Right lobe of liver (tissue), 6 donors: ENCODE data around the gene ADPRS. TPM values are rescaled to one million over a fixed set of nuclear protein-coding genes. Genes with fewer than 3 reads are reported as not detected.

ENCODE experiments used
- ATAC-seq, 4 donors: fragments of 200-7000 bp; cut with Tn5 transposase; one replicate each; pipeline ENCODE4 v1.9.1; 2020; ENCODE audit warnings: mild to moderate bottlenecking in 4 of 4, moderate library complexity in 4 of 4
- DNase-seq, 3 donors: peaks; one replicate each; pipeline ENCODE4 v3.0.0-alpha.2; 2020
- H3K27ac ChIP-seq, 3 donors: fragments of 200-600 bp; one replicate each; pipeline ENCODE4 v1.8.0; 2022
- H3K27me3 ChIP-seq, 2 donors: fragments of 200-600 bp; one replicate each; pipeline ENCODE4 v1.8.0; 2022
- H3K36me3 ChIP-seq, 4 donors: fragments of 200-600 bp; sonication (generic) in 1 of 4; one replicate each; pipeline versions ENCODE4 v1.5.1 to v1.8.0; 2017 to 2022; ENCODE audit warnings: control low read depth in 1 of 4
- H3K4me1 ChIP-seq, 4 donors: fragments of 200-600 bp; sonication (generic) in 1 of 4; one replicate each; pipeline versions ENCODE4 v1.5.1 to v1.8.0; 2017 to 2022; ENCODE audit warnings: control low read depth in 1 of 4
- H3K4me3 ChIP-seq, 3 donors: fragments of 200-600 bp; one replicate each; pipeline ENCODE4 v1.8.0; 2022
- H3K9me3 ChIP-seq, 4 donors: fragments of 200-600 bp; sonication (generic) in 1 of 4; one replicate each; pipeline versions ENCODE4 v1.5.1 to v1.8.0; 2017 to 2022; ENCODE audit warnings: control low read depth in 1 of 4
- POLR2A ChIP-seq: fragments of 450-650 bp; IDR thresholded peaks from one replicate; pipeline ENCODE4 v1.6.1; 2017; ENCODE audit warnings: antibody characterized with exemption, mild to moderate bottlenecking
- WGBS: methylation state at CpG from one replicate; pipeline ENCODE4 v1.1.6; 2018; ENCODE audit warnings: low coverage, low lambda C conversion rate; ENCODE audit not compliant: insufficient coverage; ENCODE audit errors: missing lambda C conversion rate; 5-methylcytosine and 5-hydroxymethylcytosine counted together
- intact Hi-C, 2 donors: fragments of 100-400 bp; cut with DNase I; formaldehyde crosslinking; loops; one replicate each; pipeline versions ENCODE4 v1.11.2 to v1.14.1; 2022
- total RNA-seq, 6 experiments: library from RNA; depleted of rRNA in 2 of 6; stranded (reverse); fragments of >200 nt in 2 of 6; fragmentation: NEBNext Ultra II Directional in 3 of 6; extraction: Animal tissue kit (Norgen Biotek cat#: 25700) in 3 of 6; gene quantifications; one replicate each; pipeline versions ENCODE4 v1.1.0 to v1.2.4, GENCODE V29; 2016 to 2023
- TF ChIP-seq, protein P1 (sequence below), 4 donors: fragments of 200-600 bp in 3 of 4; fragments of 450-650 bp in 1 of 4; IDR thresholded peaks; one replicate each; pipeline versions ENCODE4 v1.5.1 to v1.8.0; 2016 to 2022; ENCODE audit warnings: antibody characterized with exemption in 4 of 4, mild to moderate bottlenecking in 2 of 4
- donor health status: DM: no; HTN: yes; CAD: no.
- donor health status: DM: no; HTN: no; CAD: no.
- donor health status: DM: no; HTN: no; CAD: no.
- donor health status: DM: no; HTN: yes; CAD: no.
- donor health status: DM: no; HTN: yes; CAD: no.

The ADPRS gene
- total RNA-seq, 6 experiments from 2014 or later: 9.1 to 30.7 (median 14.9) TPM

DNA sequence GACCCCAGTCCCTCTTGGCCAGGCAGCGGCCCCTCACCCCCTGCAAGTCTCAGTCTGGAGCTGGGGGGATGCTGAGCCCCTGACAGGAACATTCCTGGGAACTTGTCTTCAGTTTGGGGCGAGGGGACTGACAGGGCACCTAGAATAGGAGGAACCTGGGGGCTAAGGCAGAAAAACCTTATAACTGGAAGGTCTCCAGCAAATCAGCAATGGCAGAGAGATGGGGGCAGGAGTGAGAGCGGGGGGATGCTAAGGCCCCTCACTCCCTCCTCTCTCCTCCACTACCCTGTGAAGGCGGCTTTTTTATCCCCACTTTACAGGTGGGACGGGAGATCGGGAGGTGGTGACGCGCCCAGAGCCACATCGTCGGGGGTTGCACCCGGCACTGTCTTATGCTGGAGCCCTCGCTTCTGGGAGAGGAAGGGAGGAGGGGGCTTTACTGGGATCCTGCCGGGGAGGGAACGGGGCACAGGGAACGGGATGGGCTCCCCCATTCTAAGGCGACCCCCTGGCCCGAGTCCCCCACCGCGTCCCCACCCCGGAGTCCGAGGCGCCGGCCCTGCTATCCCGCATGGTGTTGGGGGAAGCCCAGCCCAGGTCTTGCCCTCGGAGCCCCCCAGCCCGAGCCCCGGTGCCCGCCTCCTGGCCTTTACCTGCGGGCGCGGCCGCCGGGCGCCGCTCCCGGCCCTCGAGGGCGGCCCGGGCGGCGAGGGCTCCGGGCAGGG is 35.9 kb downstream of the ADPRS start:
- H3K9me3 ChIP-seq: no peaks in the 10 kb centered on the region
- intact Hi-C loops: no loop called here
- TF ChIP-seq, protein P1, sequence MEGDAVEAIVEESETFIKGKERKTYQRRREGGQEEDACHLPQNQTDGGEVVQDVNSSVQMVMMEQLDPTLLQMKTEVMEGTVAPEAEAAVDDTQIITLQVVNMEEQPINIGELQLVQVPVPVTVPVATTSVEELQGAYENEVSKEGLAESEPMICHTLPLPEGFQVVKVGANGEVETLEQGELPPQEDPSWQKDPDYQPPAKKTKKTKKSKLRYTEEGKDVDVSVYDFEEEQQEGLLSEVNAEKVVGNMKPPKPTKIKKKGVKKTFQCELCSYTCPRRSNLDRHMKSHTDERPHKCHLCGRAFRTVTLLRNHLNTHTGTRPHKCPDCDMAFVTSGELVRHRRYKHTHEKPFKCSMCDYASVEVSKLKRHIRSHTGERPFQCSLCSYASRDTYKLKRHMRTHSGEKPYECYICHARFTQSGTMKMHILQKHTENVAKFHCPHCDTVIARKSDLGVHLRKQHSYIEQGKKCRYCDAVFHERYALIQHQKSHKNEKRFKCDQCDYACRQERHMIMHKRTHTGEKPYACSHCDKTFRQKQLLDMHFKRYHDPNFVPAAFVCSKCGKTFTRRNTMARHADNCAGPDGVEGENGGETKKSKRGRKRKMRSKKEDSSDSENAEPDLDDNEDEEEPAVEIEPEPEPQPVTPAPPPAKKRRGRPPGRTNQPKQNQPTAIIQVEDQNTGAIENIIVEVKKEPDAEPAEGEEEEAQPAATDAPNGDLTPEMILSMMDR (IDR thresholded peaks at IDR 0.05): no peak
- TF ChIP-seq POLR2A: no peak
- no peak overlapping the region for H3K27ac ChIP-seq
- DNase-seq (no peak), ATAC-seq (no peak)
- H3K36me3 ChIP-seq: no peaks in the 10 kb centered on the region
- 33% methylated on average over 3 of the region's 42 CpGs for WGBS
- H3K4me3 ChIP-seq: no peak overlapping the region
- H3K27me3 ChIP-seq: no peaks in the 10 kb centered on the region
- H3K4me1 ChIP-seq: no peaks in the 10 kb centered on the region

DNA sequence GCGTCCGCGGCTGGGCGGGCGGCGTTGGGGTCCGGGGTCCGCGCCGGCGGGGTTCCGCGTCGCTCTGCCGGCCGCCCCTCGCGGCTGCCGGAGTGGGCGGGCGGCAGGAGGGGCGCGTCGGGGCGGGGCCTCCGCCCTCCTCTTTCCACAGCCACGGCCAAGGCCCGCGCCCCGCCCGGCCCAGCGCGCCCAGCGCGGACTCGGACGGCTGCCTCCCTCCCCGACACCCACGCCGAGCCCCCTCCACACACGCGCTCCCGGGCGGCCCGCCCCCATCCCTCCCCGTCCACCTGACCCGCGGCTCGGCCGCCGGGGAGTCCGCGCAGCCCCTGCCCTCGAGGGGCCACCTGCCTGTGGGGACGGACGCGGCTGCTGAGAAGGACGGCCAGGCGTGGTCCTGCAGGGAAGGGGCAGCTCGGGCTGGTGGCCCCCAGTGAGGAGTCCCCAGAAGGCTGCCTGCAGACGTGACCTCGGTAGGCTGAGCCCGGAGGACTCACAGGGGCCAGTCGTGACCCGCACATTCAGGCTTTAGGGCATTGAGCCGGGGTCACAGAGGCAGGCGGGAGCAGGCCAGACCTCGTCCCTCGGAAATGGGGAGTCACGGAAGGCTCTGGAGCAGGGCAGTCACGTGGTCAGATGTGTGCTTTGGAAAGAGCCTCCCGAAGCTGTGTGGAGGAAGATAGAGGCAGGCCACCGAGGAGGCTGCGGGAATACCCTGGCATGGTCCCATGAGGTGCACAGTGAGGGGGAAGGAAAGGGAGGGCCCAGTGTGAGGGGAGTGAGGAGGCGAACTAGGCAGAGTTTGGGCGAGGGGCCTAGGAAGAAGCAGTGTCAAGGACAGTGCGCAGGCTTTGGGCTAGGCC is 36.7 kb downstream of the ADPRS start, which contains the start of gene COL8A2:
Gene COL8A2, minus strand, starts transcription at position 94 of the 863 bp plus-strand sequence. CDS start 24,980 bp downstream, outside the sequence.
- DNase-seq (no peak), ATAC-seq (peak; percentile 8 to 32 (median 26))
- H3K4me3 ChIP-seq: peak within 1 kb of the TSS in 1 of 3 donors; percentile 13
- no peaks in the 10 kb centered on the region for H3K27me3 ChIP-seq
- H3K9me3 ChIP-seq: no peaks in the 10 kb centered on the region
- no peak within 1 kb of the TSS for H3K27ac ChIP-seq
- no peaks in the 10 kb centered on the region for H3K4me1 ChIP-seq
- TF ChIP-seq, protein P1 (IDR thresholded peaks at IDR 0.05): no peak
- TF ChIP-seq POLR2A: no peak
- WGBS: 50% methylated on average over 12 of the region's 77 CpGs
- intact Hi-C loops: no loop called here
- no peaks in the 10 kb centered on the region for H3K36me3 ChIP-seq

DNA sequence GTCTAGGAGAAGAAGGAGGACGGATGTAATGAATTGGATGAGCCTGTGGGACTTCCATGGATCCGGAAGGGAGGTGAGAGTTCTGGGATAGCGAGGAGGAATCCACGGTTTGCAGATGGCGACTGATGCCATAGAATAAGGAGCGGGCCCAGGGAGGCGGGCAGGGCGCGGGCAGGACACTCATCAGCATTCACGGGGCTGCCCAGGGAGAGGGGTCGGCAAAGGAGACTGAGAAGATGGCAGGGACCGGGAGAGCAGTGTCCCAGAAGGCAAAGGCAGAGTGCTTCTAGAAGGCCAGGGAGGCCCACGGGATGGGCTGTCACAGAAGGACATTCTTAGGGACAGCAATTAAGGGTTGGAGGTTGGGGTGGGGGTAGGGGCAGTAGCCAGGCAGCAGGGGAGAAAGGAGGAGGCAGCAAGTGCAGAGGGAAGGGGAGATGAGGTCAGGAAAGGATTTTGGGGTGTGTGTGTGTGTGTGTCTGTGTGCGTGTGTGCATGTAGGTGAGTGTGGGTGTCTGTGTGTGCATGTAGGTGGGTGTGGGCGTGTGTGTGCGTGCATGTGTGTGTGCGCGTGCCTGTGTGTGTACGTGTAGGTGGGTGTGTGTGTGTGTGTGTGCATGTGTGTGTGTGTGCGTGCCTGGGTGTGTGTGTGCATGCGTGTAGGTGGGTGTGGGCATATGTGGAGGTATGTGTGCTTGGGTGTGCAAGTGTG is 37.5 kb downstream of the ADPRS start:
- Histone ChIP-seq H3K27me3 (no peaks in the 10 kb centered on the region), H3K9me3 (no peaks in the 10 kb centered on the region), H3K4me1 (no peaks in the 10 kb centered on the region), H3K36me3 (no peaks in the 10 kb centered on the region), H3K27ac (no peak overlapping the region), H3K4me3 (no peak overlapping the region)
- intact Hi-C loops: no loop called here
- TF ChIP-seq, protein P1 (IDR thresholded peaks at IDR 0.05): no peak
- TF ChIP-seq POLR2A: no peak
- WGBS: 78% methylated on average over 16 of the region's 21 CpGs
- no peak for ATAC-seq
- no peak for DNase-seq

DNA sequence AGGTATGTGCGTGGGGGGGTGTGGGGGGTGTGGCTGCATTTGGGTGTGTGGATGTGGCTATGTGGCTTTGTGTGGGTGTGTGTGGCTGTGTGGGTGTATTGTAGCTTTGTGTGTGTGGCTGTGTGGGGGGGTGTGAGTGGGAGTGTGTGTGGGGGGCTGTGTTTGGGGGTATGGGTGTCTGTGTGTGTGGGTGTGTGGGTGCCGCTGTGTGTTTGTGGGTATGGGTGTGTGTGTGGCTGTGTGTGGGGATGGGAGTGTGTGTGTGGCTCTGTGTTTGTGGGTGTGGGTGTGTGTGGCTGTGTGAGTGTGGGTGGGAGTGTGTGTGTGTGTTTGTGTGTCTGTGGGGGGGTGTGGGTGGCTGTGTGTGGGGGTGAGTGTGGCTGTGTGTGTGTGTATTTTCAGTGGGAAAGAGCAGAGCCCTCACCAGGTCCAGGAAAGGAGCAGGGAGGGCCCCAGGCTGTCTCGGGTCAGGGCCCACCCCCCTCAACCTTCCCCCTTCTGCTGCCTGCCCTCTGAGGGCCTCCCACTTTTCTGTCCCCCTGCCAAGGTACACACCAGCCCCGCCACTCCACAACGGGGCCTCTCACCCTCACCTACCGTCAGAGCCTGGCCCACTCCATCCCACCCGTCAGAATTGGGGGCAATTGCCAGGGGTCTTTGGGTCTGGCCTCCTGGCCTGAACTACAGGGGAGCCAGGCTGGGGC is 38.3 kb downstream of the ADPRS start:
- Histone ChIP-seq H3K4me1 (no peaks in the 10 kb centered on the region), H3K9me3 (no peaks in the 10 kb centered on the region), H3K27ac (no peak overlapping the region), H3K36me3 (no peaks in the 10 kb centered on the region), H3K27me3 (no peaks in the 10 kb centered on the region), H3K4me3 (no peak overlapping the region)
- TF ChIP-seq, protein P1 (IDR thresholded peaks at IDR 0.05): no peak
- no peak for TF ChIP-seq POLR2A
- ATAC-seq (no peak), DNase-seq (no peak)
- intact Hi-C loops: no loop called here
- 49% methylated on average over 4 of the region's 7 CpGs for WGBS
